GM19397 (cell line): ENCODE measurements around the gene TEC.
"Not testable (repeated sequence)": the region's sequence is repeated elsewhere in the genome, so short reads cannot be mapped to it uniquely, and the experiment has no call there.

Source experiments
- ATAC-seq: cut with Tn5 transposase; IDR thresholded peaks from one replicate; pipeline ENCODE4 v1.9.1; 2021; ENCODE audit warnings: mild to moderate bottlenecking, moderate library complexity; ENCODE audit not compliant: unreplicated experiment

Gene TEC

DNA sequence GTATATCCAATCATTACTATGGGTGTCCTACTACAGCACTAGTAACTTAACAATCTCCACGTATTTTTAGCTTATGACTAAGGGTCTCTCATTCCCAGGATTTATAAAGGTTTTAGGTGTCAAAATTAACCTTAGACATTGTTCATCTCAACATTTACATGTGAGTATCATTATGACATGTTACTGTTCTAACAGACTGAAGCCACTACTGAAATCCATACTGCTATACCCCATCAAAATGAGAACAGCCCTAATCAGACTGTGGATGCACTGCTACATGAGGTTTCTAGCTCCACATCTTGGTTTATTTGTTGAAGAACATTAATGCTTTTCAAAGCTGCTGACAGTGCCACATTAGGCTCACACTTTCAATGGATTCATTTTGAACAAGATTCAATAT lies 100.0 kb downstream of the TEC start:
- ATAC-seq = no peak

DNA sequence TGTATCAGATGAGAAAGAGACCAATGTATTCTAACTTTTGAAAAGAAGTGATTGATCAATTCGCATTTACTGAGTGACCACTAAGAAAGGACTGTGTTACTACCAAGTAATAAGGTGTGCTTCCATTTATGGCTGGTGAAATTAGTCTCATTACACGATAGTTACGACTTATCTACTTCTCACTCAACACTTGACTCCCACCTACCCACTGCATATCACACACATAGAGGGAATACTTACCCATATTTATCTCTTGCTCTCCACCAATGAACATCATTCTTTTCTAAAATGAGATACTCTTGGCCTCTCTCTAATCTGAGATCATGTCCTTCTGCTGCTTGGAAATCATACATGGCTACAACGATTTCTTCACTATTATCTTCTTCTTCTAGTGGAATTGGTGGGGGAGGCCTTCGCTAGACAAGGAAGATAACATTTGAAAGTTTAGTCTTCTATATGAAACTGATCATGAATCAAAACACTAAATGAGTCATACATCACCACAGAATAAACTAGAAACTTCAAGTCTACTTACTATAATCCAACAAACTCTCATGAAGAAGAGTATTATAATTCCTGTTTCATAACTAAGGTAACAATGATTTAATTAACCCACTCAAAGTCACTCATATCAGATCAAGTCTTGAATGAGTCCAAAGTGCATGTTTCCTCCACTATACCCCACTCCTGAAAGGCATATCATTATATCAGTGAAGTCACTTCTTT lies 101.9 kb downstream of the TEC start:
- no peak for ATAC-seq

DNA sequence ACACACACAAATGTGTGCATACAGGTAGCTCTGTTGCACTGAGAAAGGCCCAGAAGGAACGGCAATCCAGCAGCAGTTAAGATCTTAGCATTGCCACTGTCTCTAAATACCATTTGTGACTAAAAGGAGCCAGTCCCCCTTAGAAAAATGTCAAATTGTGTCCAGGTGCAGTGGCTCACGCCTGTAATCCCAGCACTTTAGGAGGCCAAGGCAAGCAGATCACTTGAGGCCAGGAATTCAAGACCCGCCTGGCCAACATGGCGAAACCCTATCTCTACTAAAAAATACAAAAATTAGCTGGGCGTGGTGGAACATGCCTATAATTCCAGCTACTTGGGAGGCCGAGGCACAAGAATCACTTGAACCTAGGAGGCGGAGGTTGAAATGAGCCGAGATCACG lies 105.1 kb downstream of the TEC start:
- ATAC-seq = not testable (repeated sequence)

DNA sequence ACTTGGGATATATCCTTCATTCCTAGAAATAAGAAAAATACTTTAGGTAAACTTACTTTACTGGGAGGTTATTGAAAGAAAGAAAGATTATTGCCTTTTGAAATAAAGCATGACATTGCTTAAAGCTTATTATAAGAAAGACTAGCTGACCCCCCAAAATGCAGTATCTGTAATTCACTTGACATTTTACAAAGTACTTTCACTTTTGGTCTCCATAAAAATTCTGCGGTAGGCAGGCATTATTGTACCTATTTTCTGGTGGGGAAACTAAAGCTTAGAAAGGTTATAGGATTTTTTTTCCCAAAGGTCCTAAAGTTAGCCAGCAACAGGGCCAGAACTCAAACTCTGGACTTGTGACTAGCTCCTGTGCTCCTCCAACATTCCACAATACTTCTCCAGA lies 105.9 kb downstream of the TEC start:
- ATAC-seq = no peak

DNA sequence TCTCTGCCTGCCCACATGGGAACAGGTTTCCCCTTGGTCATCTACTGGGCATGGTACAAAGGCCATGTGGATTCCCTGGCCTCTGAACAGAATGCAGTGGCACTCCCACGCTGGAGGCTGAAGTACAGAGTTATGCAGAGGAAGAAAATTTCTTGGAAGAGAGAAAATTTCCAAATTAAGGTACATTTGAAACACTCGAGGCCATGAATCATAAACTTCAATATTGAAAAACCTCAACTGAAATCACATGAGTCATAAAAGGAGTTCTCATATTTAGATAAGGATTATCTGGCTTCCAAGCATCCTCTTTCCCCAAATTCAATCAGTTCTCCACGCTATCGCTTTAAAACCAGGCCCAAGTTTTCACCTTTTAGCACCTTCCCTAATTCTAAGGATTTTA lies 107.5 kb downstream of the TEC start:
- no peak for ATAC-seq

DNA sequence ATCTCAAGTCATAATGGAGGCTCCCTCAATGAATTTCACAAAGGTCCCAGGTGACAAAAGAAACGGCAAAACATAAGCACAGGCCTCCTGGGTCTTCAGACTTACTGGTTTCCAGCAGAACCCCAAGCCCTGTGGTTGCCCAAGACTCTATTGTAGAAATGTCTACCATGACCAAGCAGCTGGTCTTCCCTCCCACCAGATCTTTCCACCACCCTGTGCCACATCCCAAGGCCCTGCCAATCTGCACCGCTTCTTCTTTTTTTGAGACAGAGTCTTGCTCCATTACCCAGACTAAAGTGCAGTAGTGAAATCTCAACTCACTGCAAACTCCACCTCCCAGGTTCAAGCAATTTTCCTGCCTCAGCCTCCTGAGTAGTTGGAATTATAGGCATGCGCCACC lies 112.4 kb downstream of the TEC start:
- ATAC-seq = no peak

DNA sequence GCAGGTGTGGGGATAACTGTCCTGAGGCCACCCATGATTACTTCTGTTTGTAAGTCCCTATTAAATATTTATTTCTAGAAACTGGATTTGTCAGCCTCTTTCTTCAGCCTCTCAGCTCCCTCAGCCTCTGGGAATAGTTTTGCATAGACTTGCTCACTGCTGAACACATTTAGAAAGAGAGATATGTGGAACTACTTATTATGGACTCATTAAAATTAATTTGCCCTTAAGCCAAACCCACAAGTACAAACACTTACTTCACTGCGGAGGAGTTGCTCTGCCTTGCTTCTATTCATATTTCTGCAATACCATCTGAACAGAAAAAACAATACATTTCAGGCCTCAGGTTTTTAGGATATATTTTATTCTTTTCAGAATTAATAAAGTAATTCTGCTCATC lies 113.2 kb downstream of the TEC start:
- no peak for ATAC-seq

DNA sequence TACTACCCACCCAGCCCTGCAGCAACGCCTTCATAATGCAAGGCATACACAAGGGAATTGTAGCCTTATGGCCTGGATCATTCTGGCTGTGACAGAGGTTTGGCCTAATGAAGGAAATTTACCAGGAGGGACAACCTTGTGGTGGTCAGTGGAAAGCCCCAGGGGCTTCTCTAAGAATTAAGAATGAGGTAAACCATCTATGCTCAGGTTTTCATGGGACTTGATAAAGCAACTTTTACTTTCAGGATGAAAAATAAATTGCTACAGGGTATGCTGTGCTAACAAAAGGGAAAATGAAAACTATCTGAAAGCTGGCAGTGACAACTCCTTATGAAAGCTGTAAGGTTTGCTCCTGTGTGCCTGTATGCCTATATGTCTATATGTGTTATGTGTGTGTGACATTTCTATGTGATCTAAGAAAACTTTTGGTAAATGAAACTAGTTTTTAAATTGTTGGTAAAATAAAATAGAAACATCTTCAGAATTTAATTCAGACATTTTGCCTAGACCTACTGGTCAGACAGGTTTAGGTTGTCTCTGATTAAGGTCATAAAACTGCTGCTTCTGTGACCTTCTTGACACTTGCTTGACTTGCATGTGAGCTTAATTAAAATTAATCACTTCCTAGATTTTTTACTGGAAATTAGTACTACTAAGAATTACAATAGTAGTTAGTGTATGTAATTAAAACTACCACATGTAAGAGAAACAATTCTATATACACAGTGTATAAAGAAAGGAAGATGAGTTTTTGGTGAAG lies 115.7 kb downstream of the TEC start:
- peak; percentile 44 for ATAC-seq

DNA sequence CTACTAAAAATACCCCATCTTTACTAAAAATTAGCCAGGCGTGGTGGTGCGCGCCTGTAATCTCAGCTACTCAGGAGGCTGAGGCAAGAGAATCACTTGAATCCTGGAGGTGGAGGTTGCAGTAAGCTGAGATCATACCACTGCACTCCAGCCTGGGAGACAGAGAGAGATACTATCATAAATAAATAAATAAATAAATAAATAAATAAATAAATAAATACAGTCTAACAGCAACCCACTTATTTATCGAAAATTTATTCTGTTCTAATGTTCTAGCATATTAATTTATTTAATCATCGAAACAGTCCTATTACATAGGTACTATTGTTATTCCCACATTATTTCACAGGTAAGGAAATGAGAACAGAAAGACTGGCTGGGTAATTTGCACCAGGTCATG lies 117.4 kb downstream of the TEC start:
- no peak for ATAC-seq

DNA sequence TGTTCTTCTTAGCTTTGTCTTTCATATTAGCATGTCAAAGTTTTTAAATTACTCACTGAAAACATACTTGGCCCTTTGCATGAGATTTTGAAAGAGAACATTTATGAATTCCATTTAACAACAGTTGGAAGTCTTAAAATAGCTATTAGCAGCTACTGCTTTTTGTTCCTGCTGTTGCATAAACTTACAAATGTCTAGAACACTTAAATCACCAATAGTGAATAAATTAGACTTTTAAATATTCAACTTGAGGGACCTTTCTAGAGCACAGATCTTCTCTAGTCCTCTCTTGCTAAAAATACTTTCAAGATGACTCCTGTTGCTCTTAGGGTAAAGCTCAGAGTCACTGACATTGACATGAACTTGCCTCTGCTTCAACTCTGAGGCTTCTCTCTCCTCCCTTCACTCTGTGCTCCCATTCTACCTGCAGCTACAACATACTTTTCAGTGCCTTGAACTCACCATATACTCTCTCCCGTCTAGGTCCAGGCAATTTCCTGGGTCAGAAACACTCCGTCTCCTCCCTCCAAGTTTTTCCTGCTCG lies 119.7 kb downstream of the TEC start:
- ATAC-seq = no peak

DNA sequence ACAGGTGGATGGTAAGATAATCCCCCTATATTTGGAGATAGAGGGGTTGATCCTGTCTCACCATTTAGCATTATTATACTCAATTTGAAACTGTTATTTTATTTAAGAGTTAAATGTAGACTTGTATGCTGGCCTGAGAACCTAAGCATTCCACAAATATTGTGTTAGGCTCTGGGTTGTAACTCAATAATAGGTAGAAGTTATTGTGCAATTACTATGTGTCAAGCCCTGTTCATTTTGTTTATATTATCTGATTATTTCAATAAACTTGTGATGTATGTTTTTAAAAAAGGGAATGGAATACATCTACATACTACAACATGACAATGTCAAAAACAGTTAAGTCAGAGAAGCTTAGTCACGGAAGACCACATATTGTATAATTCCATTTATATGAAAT lies 122.0 kb downstream of the TEC start:
- ATAC-seq = no peak

DNA sequence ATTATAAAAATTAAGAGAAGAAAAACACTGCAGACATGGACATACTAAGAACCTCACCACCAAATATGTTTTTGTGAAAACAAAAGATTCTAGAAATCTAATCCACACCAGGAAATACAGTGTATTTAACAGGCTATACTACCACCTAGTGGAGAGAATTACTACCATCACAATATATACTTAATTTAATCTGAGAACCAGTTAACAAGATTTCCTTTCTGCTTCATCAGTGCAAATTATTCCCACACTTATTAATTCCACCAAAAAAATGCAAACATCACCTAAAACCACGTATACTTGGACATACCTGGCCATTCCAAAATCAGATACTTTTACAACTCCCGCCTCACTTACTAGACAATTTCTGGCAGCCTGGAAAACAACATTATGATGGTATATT lies 128.6 kb downstream of the TEC start:
- no peak for ATAC-seq

DNA sequence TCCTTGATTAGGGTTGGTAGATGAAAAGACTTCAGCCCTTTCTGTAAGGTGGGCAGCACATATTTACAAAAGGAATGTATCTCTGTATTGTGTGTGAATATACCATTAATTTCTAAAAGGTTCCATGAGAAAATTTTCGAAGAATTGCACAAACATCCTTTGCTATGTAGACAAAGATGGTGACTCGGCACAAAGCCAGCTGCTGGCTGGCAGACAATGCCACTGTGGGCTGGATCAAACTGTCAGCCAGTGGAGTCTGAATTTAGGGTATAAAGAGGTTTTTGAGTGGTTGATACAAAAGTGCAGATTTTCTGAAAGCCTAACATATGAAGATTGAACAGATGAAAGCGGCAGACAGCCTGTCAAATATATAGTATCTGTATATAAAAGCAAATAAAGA lies 129.9 kb downstream of the TEC start:
- ATAC-seq = no peak

DNA sequence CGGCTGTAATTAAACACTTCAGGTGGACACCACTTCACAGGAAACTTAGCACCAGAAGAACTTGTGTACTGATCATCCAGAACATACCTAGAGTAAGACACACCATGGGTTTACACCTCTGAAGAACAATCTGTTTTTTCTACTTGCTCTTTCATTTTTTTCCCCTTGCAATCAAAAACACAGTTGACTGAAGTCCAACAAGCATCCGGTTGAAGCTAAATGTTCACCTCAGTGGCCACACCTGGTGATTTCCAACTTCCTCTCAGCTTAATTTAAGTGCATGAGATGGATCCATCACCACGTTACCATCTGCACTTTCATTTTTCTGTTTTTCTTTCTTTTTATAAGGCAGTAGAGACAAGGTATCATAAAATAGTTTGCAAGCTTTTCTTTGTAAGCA lies 130.7 kb downstream of the TEC start:
- ATAC-seq = peak; percentile 89

DNA sequence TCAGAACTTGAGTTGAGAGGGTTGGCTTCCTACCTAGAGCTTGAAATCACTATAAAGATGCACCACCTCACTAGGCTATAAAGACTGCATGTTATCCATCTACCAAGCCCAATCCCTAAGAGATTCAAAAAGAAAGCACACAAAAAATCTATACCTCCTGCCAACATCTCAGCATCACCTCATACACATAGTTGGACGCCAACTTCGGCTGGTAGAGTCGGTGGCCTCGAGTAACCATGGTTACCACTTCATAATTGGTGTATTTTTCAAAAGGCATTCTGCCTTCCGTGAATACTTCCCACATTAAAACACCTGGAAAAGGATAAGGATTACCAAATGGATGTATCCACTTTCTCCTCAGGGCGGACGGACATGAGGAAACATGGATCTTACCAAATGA lies 131.1 kb downstream of the TEC start:
- ATAC-seq = no peak

DNA sequence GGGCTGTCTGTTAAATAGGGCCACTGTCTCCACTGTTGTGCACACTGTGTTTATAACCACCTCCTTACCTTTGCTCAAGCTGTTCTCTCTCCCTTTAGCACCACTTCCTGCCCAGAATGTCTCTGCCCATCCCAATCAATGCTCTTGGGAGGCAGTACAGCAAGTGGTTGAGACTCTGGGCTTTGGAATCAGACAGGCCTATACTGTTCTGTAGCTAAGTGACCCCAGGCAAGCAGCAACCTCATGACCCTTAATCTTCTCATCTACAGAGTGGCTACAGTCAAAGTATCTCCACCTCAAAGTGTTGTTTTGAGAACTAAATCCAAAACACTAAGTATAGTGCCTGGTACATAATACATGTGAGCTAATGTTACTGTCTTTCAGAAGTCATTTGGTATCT lies 131.8 kb downstream of the TEC start:
- no peak for ATAC-seq

DNA sequence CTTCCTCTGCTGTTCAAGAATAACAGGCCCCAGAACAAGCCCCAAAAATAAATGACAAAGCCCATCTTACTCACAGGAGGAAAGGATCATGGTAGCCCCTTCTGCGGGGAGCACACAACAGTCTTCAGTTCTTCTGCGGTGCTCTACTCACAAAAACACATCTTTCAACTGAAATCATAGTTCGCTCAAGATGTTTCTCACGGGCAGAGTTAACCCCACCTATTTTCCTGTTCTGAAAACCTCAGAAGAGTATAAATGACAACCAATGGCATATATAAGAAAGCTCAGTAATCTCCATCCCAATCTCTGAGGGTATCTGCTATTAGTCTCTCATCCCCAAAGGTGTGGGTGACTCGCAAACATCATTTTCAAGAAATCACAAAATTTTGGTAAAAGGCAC lies 135.6 kb downstream of the TEC start, which contains the start of gene TXK:
Gene TXK, minus strand, starts transcription at position 170 of the 400 bp plus-strand sequence. Its CDS starts 80 bp downstream, at position 90.
- no peak for ATAC-seq

DNA sequence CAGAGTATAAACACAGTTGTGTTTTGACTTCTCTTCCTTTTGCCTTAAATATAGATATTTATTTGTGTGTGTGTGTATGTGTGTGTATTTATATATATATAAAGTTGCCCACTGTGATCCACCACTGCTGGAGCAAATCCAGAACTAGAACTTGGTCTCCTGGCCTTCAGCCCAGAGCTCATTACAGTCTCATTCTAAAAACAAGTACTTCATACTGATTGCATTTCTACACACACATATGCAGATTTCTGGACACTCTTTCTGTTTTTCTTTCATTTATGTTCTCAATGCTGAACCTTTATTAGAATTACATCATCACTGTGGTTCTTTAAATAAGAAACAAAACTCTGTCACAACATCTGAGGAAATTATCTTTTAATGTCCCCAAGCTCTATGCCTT lies 136.0 kb downstream of the TEC start:
- no peak for ATAC-seq

DNA sequence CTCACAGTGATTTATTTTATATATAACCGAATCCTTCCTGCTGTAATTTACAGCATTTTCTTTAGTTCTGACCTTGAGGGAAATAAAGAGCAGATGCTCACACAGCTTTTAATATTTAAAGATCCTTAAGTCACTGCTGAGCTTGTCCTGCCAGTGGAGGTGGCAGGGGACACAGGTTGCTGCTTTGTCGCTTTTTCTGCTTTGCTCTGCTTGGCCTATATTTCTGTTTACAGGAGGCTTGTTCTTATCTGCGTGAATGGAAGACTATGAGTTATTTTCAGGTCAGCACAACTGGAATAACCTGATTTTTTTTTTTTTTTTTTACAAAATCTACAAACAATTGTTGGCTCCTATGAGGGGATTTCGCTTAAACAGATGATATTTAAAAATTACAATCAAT lies 137.9 kb downstream of the TEC start:
- no peak for ATAC-seq

DNA sequence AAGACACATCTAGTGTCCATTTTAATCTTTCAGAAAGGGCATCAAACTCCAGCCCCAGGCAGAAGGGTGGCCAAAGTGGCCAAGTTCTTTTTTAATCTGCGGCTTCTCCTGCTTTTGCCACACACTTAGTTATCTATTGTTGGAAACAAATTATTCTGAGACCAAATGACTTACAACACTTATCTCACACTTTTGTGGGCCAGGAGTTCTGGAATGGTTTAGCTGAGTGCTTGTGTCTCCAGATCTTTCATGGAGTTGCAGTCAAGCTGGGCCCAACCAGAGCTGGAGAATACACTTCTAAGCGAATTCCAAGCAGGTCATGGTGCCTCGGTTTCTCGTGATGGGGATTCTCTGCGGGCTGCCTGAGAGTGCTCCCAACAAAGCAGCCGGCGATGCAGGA lies 139.5 kb downstream of the TEC start:
- no peak for ATAC-seq

DNA sequence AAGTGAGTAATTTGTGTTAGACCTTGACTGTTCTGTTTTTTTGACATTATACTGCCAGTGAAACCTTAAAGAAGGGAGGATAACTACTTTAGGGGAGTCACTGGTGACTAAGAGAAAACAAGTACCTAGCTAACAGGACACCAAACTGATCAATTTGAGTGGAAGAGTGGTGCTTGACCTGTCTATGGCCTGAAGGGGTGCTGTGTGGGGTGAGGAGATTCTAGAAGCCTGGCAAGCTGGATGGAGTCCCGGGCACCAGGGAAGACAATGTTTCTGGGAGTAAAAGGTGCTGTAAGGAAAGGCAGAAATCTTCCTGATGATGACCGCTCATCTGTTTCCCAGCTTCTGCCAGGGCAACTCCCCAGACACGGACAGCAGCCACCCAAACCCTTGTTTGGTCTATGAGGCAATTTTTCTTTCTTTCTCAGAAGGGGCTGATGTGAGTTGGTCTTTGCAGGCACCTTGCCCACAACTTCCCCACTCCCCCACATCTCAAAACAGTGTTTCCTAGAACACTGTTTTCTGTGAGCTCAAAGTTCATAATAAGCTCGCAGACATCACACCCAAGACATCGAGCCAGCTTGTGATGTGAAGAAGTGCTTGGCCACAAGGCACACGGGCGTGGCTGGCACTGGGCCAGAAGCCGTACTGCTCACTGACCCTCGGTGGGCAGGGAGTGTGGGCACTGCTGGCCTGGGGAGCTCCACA lies 140.2 kb downstream of the TEC start:
- no peak for ATAC-seq
